ENCODE measurements around the gene ANKIB1. TPM values are rescaled to one million over a fixed set of nuclear protein-coding genes. Genes with fewer than 3 reads are reported as not detected.

Gene ANKIB1
- total RNA-seq (59.0 TPM), polyA plus RNA-seq (ENCODE audit: insufficient read depth, low read depth, low replicate concordance) (10.7 TPM)
- long read RNA-seq, donor 1 = 0 reads
- long read RNA-seq, donor 2, full-length matches to known transcripts = 3 of 3 reads
- long read RNA-seq, donor 2, partial matches to known transcripts = 0 of 3 reads
- long read RNA-seq, donor 2, other reads (novel, unspliced or antisense) = 0 of 3 reads
- long read RNA-seq, donor 3, full-length matches to known transcripts = 4 of 4 reads
- long read RNA-seq, donor 3, partial matches to known transcripts = 0 of 4 reads
- long read RNA-seq, donor 3, other reads (novel, unspliced or antisense) = 0 of 4 reads
- long read RNA-seq, donor 4, full-length matches to known transcripts = 1 of 1 reads
- long read RNA-seq, donor 4, partial matches to known transcripts = 0 of 1 reads
- long read RNA-seq, donor 4, other reads (novel, unspliced or antisense) = 0 of 1 reads
- long read RNA-seq, donor 5 = 0 reads
- long read RNA-seq, donor 6 = 0 reads
- long read RNA-seq, donor 7, full-length matches to known transcripts = 5 of 18 reads
- long read RNA-seq, donor 7, partial matches to known transcripts = 5 of 18 reads
- long read RNA-seq, donor 7, other reads (novel, unspliced or antisense) = 8 of 18 reads
- long read RNA-seq, donor 8, full-length matches to known transcripts = 1 of 1 reads
- long read RNA-seq, donor 8, partial matches to known transcripts = 0 of 1 reads
- long read RNA-seq, donor 8, other reads (novel, unspliced or antisense) = 0 of 1 reads
- long read RNA-seq, donor 9 = 0 reads
- long read RNA-seq, donor 10 = 0 reads

GRCh38 chr7:92245487-92246359 lies at the start of gene ANKIB1, which contains the start of gene KRIT1:
TSS of gene ANKIB1 (plus strand) at chr7:92245974. CDS start at chr7:92294979, 49,005 bp downstream.
TSS of gene KRIT1 (minus strand) at chr7:92245914. CDS start at chr7:92242135, 3,779 bp downstream.
- Histone ChIP-seq H3K27me3 (ENCODE audit: control insufficient read depth, insufficient read depth, low read length) (no peaks in the 10 kb centered on the region), H3K36me3 (ENCODE audit: control insufficient read depth in 2 of 3, insufficient read depth in 3 of 3, low read length in 3 of 3) (peaks cover 0 to 4% (median 0%) of the 10 kb centered on the region in 3 donors), H3K27ac (ENCODE audit: low read depth in 2 of 2, low read length in 2 of 2) (peak within 1 kb of the TSS; percentile 93 to 96), H3K9me3 (ENCODE audit: control insufficient read depth in 2 of 3, insufficient read depth in 1 of 3, low read length in 3 of 3) (no peaks in the 10 kb centered on the region), H3K9ac (ENCODE audit: low read length in 3 of 3) (peak within 1 kb of the TSS; percentile 86 to 97 (median 93)), H3K4me1 (ENCODE audit: control insufficient read depth in 2 of 3, insufficient read depth in 2 of 3, low read depth in 1 of 3, low read length in 3 of 3) (peaks cover 0 to 10% (median 8%) of the 10 kb centered on the region in 3 donors), H3K4me3 (ENCODE audit: low read length in 3 of 3) (peak within 1 kb of the TSS; percentile 86 to 99 (median 98))
- FAIRE-seq = no peak
- no peak for TF ChIP-seq CTCF (IDR thresholded peaks at IDR 0.05; ENCODE audit: borderline replicate concordance, extremely low read depth, insufficient read depth)
- DNase-seq = peak; percentile 95 to 96 (median 96)
- intact Hi-C loops (cut with DNase I) = no loop called here

- Histone ChIP-seq H3K9ac (ENCODE audit: low read length in 3 of 3) (no peak overlapping the region), H3K27me3 (ENCODE audit: control insufficient read depth, insufficient read depth, low read length) (no peaks in the 10 kb centered on the region), H3K9me3 (ENCODE audit: control insufficient read depth in 2 of 3, insufficient read depth in 1 of 3, low read length in 3 of 3) (no peaks in the 10 kb centered on the region), H3K4me1 (ENCODE audit: control insufficient read depth in 2 of 3, insufficient read depth in 2 of 3, low read depth in 1 of 3, low read length in 3 of 3) (no peaks in the 10 kb centered on the region), H3K36me3 (ENCODE audit: control insufficient read depth in 2 of 3, insufficient read depth in 3 of 3, low read length in 3 of 3) (peaks cover 6 to 40% (median 17%) of the 10 kb centered on the region in 3 donors), H3K27ac (ENCODE audit: low read depth in 2 of 2, low read length in 2 of 2) (no peak overlapping the region), H3K4me3 (ENCODE audit: low read length in 3 of 3) (no peak overlapping the region)
- no peak for TF ChIP-seq CTCF (IDR thresholded peaks at IDR 0.05; ENCODE audit: borderline replicate concordance, extremely low read depth, insufficient read depth)
- FAIRE-seq (no peak), DNase-seq (no peak)
- intact Hi-C loops (cut with DNase I) = no loop called here
These were observed 45.0 kb upstream of the ANKIB1 start for GRCh38 chr7:92200791-92201190.

GRCh38 chr7:92205987-92206386 lies 39.8 kb upstream of the ANKIB1 start:
- no peaks in the 10 kb centered on the region for H3K4me1 ChIP-seq (ENCODE audit: control insufficient read depth in 2 of 3, insufficient read depth in 2 of 3, low read depth in 1 of 3, low read length in 3 of 3)
- FAIRE-seq = no peak

More at GRCh38 chr7:92205987-92206386, 39.8 kb upstream of the ANKIB1 start:
- Histone ChIP-seq H3K9ac (ENCODE audit: low read length in 3 of 3) (no peak overlapping the region), H3K27ac (ENCODE audit: low read depth in 2 of 2, low read length in 2 of 2) (no peak overlapping the region), H3K9me3 (ENCODE audit: control insufficient read depth in 2 of 3, insufficient read depth in 1 of 3, low read length in 3 of 3) (no peaks in the 10 kb centered on the region), H3K27me3 (ENCODE audit: control insufficient read depth, insufficient read depth, low read length) (no peaks in the 10 kb centered on the region), H3K36me3 (ENCODE audit: control insufficient read depth in 2 of 3, insufficient read depth in 3 of 3, low read length in 3 of 3) (peaks cover 6 to 31% (median 12%) of the 10 kb centered on the region in 3 donors), H3K4me3 (ENCODE audit: low read length in 3 of 3) (no peak overlapping the region)
- TF ChIP-seq CTCF (IDR thresholded peaks at IDR 0.05; ENCODE audit: borderline replicate concordance, extremely low read depth, insufficient read depth) = no peak
- DNase-seq = no peak
- intact Hi-C loops (cut with DNase I) = no loop called here

All from kidney (tissue), 22 donors.